Measurements from ENCODE around the gene ZNF668. TPM values are rescaled to one million over a fixed set of nuclear protein-coding genes. Genes with fewer than 3 reads are reported as not detected.

Gene ZNF668
- total and polyA plus RNA-seq, 2 of the 8 experiments (the other 6 are each of a cell fraction or from before 2014, with no cell fraction given), result 14.0 to 14.3 TPM

GRCh38 chr16:31117384-31118222, 43.6 kb upstream of the ZNF668 start, which contains the start of gene KAT8:
KAT8 (plus strand) TSS chr16:31117664; CDS start chr16:31117682, 18 bp downstream.
- Histone ChIP-seq H3K79me1 (ENCODE audit: low read depth, low read length) (peaks cover 8% of the 10 kb centered on the region), H3K4me2 (ENCODE audit: insufficient read depth in 1 of 2, low read depth in 2 of 2, low read length in 2 of 2) (peak within 1 kb of the TSS; percentile 94 to 98), H2BK12ac (ENCODE audit: low read depth, low read length) (no peak within 1 kb of the TSS), H2AFZ (ENCODE audit: low read length) (no peak within 1 kb of the TSS), H2BK5ac (ENCODE audit: low read depth, low read length) (peak within 1 kb of the TSS; percentile 79), H3K56ac (replicated peaks; ENCODE audit: insufficient read length, low read depth, low read length) (no peak within 1 kb of the TSS), H3K27me3 (replicated peaks in 1 of 4; ENCODE audit: control insufficient read depth in 3 of 4, extremely low read depth in 1 of 4, insufficient read depth in 3 of 4, low read length in 3 of 4) (no peaks in the 10 kb centered on the region), H2BK20ac (ENCODE audit: low read length) (no peak within 1 kb of the TSS), H2AK5ac (ENCODE audit: low read depth, low read length) (no peak within 1 kb of the TSS), H3K79me2 (ENCODE audit: control insufficient read depth in 1 of 2, insufficient read depth in 2 of 2, low read length in 2 of 2) (peaks cover 3 to 19% of the 10 kb centered on the region in 2 experiments; a peak in 3 of 4 replicates), H4K91ac (replicated peaks; ENCODE audit: insufficient read length, low read length) (no peak within 1 kb of the TSS), H3K9ac (replicated peaks in 1 of 4; ENCODE audit: extremely low read depth in 1 of 4, low read depth in 3 of 4, low read length in 3 of 4) (peak within 1 kb of the TSS; percentile 75 to 92 (median 87)), H4K20me1 (replicated peaks in 1 of 2; ENCODE audit: control insufficient read depth in 1 of 2, insufficient read depth in 2 of 2, low read length in 2 of 2) (peaks cover 0 to 5% of the 10 kb centered on the region in 2 experiments), H3K27ac (ENCODE audit: low read depth, low read length) (peak within 1 kb of the TSS; percentile 90), H3K4me3 (ENCODE audit: extremely low read depth in 1 of 4, insufficient read depth in 2 of 4, low read depth in 3 of 4, low read length in 4 of 4) (peak within 1 kb of the TSS; percentile 70 to 96 (median 90)), H3K9me3 (ENCODE audit: insufficient read depth in 2 of 2, low read depth in 1 of 2, low read length in 1 of 2) (no peaks in the 10 kb centered on the region), H3K4ac (replicated peaks; ENCODE audit: insufficient read length, low read depth, low read length) (no peak within 1 kb of the TSS), H3K14ac (ENCODE audit: insufficient read length) (no peak within 1 kb of the TSS), H2BK15ac (ENCODE audit: low read length) (no peak within 1 kb of the TSS), H4K8ac (ENCODE audit: extremely low read depth, insufficient read depth, low read length) (peak within 1 kb of the TSS; percentile 98; the same call in 1 of the 2 replicates), H3K23me2 (ENCODE audit: low read depth, low read length) (peaks cover 6% of the 10 kb centered on the region), H4K5ac (ENCODE audit: insufficient read length, low read depth, low read length) (no peak within 1 kb of the TSS), H3K36me3 (ENCODE audit: control insufficient read depth in 2 of 4, insufficient read depth in 4 of 4, low read length in 3 of 4) (peaks cover 16 to 26% (median 21%) of the 10 kb centered on the region in 4 experiments), H2BK120ac (replicated peaks; ENCODE audit: low read depth, low read length) (no peak within 1 kb of the TSS), H3K23ac (ENCODE audit: insufficient read length) (no peak within 1 kb of the TSS), H3K18ac (ENCODE audit: extremely low read depth, low read length) (no peak within 1 kb of the TSS; the same call in 1 of the 2 replicates), H3K4me1 (replicated peaks in 1 of 4; ENCODE audit: control insufficient read depth in 3 of 4, insufficient read depth in 4 of 4, low read length in 3 of 4) (peaks cover 0 to 4% (median 2%) of the 10 kb centered on the region in 4 experiments; a peak in 3 of 7 replicates)
- peak; percentile 90 to 94 for DNase-seq (ENCODE audit: low read depth in 1 of 2, low spot score in 2 of 2)
- ChIA-PET POLR2A (ENCODE audit: partially characterized antibody) (interaction anchor here (0.6 to 29.9 kb wide), 37 partner anchors 9 to 342 kb away, joined by 3 to 713 read pairs (median 5); partner anchors contain the start of genes ARMC5, BCKDK, FUS and HSD3B7), CTCF (ENCODE audit: partially characterized antibody) (interaction anchor here (0.6 to 1.4 kb wide), 13 partner anchors 9 to 341 kb away, joined by 3 to 10 read pairs (median 3); partner anchors contain the start of genes BCKDK and HSD3B7)
- FAIRE-seq, result no peak
- WGBS, 2 experiments (ENCODE audit: extremely low coverage in 1 of 2, insufficient coverage in 1 of 2, insufficient read length in 1 of 2, insufficient replicate concordance in 2 of 2, low coverage in 1 of 2, low lambda C conversion rate in 2 of 2, missing lambda C conversion rate in 1 of 2), result 1% methylated on average over 30 of the region's 68 CpGs; no CpG with 5 or more reads in 1 of the 2 experiments
- no peak for TF ChIP-seq CBX8 (IDR thresholded peaks at IDR 0.05; ENCODE audit: borderline replicate concordance, low read depth, low read length)
- peak in 1 of 2 experiments; percentile 13; a peak in 1 of 4 replicates for TF ChIP-seq RAD21 (IDR thresholded peaks at IDR 0.05 in 1 of 2, conservative IDR thresholded peaks at IDR 0.05 in 1 of 2; ENCODE audit: low read depth in 2 of 2, low read length in 2 of 2)
- peak; percentile 76 for TF ChIP-seq SAP30 (IDR thresholded peaks at IDR 0.05; ENCODE audit: insufficient read depth, insufficient replicate concordance, low read length)
- TF ChIP-seq TEAD4 (IDR thresholded peaks at IDR 0.05; ENCODE audit: low read depth, low read length), result no peak
- peak; percentile 92 for TF ChIP-seq POLR2AphosphoS5 (IDR thresholded peaks at IDR 0.05; ENCODE audit: low read depth, low read length)
- no peak for TF ChIP-seq CTBP2 (IDR thresholded peaks at IDR 0.05; ENCODE audit: borderline replicate concordance, insufficient read depth, insufficient read length, low read length)
- peak; percentile 62 to 95 for TF ChIP-seq POLR2A (IDR thresholded peaks at IDR 0.05; ENCODE audit: control extremely low read depth in 1 of 2, low read depth in 2 of 2, low read length in 2 of 2)
- TF ChIP-seq SIX5 (IDR thresholded peaks at IDR 0.05; ENCODE audit: low read depth, low read length), result no peak; the same call in 1 of the 2 replicates
- TF ChIP-seq GTF2F1 (IDR thresholded peaks at IDR 0.05; ENCODE audit: borderline replicate concordance, low read depth, low read length), result no peak
- TF ChIP-seq YY1 (IDR thresholded peaks at IDR 0.05; ENCODE audit: low read depth, low read length), result peak; percentile 92
- TF ChIP-seq CREB1 (IDR thresholded peaks at IDR 0.05), result peak; percentile 94
